ENCODE results near the gene NOP10.

Gene NOP10

DNA sequence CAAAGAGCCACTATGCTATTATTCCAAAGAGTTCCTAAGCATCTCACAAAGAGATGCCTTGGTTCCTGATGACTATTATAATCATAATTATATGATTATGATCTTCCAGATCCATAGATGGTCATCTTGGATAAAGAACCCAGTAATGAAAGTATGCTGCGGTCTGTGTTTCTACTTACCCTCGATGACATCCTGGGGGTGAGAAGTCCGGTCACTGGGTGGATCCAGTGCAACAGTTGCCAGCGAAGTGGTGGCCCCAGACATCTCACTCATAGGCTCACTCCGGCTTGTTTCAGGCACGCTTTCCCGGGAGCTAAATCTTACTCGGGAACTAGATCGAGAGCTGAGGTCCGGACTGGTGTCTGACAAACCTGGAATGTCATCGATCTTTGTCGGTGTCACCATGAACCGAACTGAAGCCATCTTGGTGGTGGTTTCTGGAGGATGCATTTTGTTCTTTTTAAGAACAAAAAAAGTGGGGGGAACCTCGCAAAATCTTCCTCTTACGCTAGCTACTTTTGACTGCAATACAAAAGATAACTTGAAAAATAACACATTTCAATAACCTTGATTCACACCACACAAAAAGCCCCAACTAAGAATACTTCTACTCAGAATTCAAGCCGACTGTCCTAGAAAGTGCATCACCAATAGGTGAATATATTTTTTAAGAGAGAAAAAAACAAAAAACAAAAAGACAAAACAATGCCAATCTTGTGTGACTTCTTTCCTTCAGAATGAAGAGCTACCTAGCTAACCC is 6.5 kb downstream of the NOP10 start:
- 89% methylated on average over 15 of the region's 16 CpGs for WGBS

DNA sequence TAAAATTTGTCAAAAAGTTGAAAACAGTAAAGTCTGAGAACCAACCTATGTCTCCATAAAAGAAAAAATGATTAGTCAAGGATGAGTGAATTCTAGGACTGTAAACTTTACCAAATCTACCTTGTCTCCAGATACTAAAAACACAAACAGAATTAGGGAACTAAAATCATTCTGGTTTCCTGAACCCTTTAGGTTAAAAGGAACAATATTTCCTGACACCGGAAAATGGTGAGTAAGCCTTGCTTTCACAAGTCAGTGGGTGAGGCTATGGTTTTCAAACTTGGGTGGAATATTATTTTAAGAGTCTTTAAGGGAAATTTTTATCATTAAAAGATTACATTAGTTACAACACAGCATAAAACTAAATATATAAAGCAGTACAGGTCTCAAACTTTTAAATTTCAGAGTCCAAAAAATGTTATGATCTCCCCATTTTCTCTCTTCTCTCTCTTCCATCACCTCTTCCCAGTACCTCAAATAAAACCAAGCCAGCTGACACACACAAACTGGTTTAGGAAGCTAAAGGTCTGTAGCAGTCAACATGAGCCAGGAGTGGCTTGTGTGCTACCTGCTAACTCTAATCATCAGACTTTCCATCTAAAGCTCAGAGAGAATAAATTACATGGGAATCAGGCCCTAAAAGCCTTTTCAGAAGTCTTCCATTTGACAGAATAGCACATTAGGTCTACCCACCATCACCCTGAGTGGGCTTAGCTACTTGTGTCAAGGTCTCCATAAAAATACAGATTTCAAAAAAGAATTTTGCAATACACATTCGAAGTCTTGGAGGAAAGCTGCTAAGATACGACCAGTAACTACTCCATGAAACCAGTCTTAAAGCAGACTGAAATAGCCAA is 7.5 kb downstream of the NOP10 start:
- H3K18ac ChIP-seq (ENCODE audit: low read depth in 1 of 2, low read length in 2 of 2): no peak overlapping the region
- peaks cover 18% of the 10 kb centered on the region for H3K79me1 ChIP-seq (replicated peaks; ENCODE audit: low read length, poor library complexity, severe bottlenecking)
- no peak overlapping the region for H4K91ac ChIP-seq (ENCODE audit: low read length)
- H3K27ac ChIP-seq (ENCODE audit: low read length, poor library complexity, severe bottlenecking): no peak overlapping the region
- no peak overlapping the region for H3K14ac ChIP-seq (ENCODE audit: low read length in 2 of 2)
- H3K9me3 ChIP-seq (ENCODE audit: control insufficient read depth, low read length): no peaks in the 10 kb centered on the region
- H3K36me3 ChIP-seq (ENCODE audit: control insufficient read depth in 1 of 2, insufficient read depth in 2 of 2, low read depth in 1 of 2, low read length in 2 of 2): peaks cover 3 to 18% of the 10 kb centered on the region in 2 experiments
- H3K4me2 ChIP-seq (ENCODE audit: low read length, poor library complexity, severe bottlenecking): no peak overlapping the region
- no peak overlapping the region for H4K8ac ChIP-seq (ENCODE audit: low read length)
- H3K4me1 ChIP-seq (ENCODE audit: control insufficient read depth, insufficient read depth, low read depth, low read length): peaks cover 10% of the 10 kb centered on the region
- no peak for DNase-seq
- no peak overlapping the region for H2BK120ac ChIP-seq (ENCODE audit: low read depth, low read length)
- H3K23ac ChIP-seq (ENCODE audit: low read length in 2 of 2): no peak overlapping the region
- H2BK15ac ChIP-seq (ENCODE audit: low read depth, poor library complexity, severe bottlenecking): no peak overlapping the region
- H2AFZ ChIP-seq (ENCODE audit: low read depth, low read length): no peak overlapping the region
- H3K9ac ChIP-seq (ENCODE audit: low read length): peak overlapping the region; percentile 74
- H2BK12ac ChIP-seq (ENCODE audit: low read length in 2 of 2): no peak overlapping the region
- H2AK5ac ChIP-seq (ENCODE audit: low read length, severe bottlenecking): no peak overlapping the region
- no peaks in the 10 kb centered on the region for H3K27me3 ChIP-seq (ENCODE audit: control insufficient read depth in 1 of 2, insufficient read depth in 1 of 2, low read length in 2 of 2)
- peak overlapping the region in 1 of 2 experiments; percentile 94 for H3K4me3 ChIP-seq (ENCODE audit: insufficient read depth in 1 of 2, low read depth in 1 of 2, low read length in 2 of 2)
- 93% methylated on average over 3 of the region's 3 CpGs for WGBS
- H2BK5ac ChIP-seq (ENCODE audit: low read depth, low read length, poor library complexity, severe bottlenecking): no peak overlapping the region
- no peak overlapping the region for H3K4ac ChIP-seq (ENCODE audit: low read depth in 1 of 2, low read length in 2 of 2)

More for the DNA sequence above, 6.5 kb downstream of the NOP10 start:
- peaks cover 20% of the 10 kb centered on the region for H3K79me1 ChIP-seq (replicated peaks; ENCODE audit: low read length, poor library complexity, severe bottlenecking)
- no peak overlapping the region for H3K14ac ChIP-seq (ENCODE audit: low read length in 2 of 2)
- H3K23ac ChIP-seq (ENCODE audit: low read length in 2 of 2): no peak overlapping the region
- H2AFZ ChIP-seq (ENCODE audit: low read depth, low read length): peak overlapping the region; percentile 84
- peak overlapping the region; percentile 87 for H3K9ac ChIP-seq (ENCODE audit: low read length)
- H2BK120ac ChIP-seq (ENCODE audit: low read depth, low read length): no peak overlapping the region
- H3K4me2 ChIP-seq (ENCODE audit: low read length, poor library complexity, severe bottlenecking): peak overlapping the region; percentile 97
- H2AK5ac ChIP-seq (ENCODE audit: low read length, severe bottlenecking): no peak overlapping the region
- no peak overlapping the region for H2BK12ac ChIP-seq (ENCODE audit: low read length in 2 of 2)
- no peaks in the 10 kb centered on the region for H3K27me3 ChIP-seq (ENCODE audit: control insufficient read depth in 1 of 2, insufficient read depth in 1 of 2, low read length in 2 of 2)
- no peak overlapping the region for H2BK5ac ChIP-seq (ENCODE audit: low read depth, low read length, poor library complexity, severe bottlenecking)
- no peak overlapping the region for H3K4ac ChIP-seq (ENCODE audit: low read depth in 1 of 2, low read length in 2 of 2)
- H4K91ac ChIP-seq (ENCODE audit: low read length): no peak overlapping the region
- peaks cover 7 to 27% of the 10 kb centered on the region in 2 experiments for H3K36me3 ChIP-seq (ENCODE audit: control insufficient read depth in 1 of 2, insufficient read depth in 2 of 2, low read depth in 1 of 2, low read length in 2 of 2)
- no peak for DNase-seq
- no peak overlapping the region for H2BK15ac ChIP-seq (ENCODE audit: low read depth, poor library complexity, severe bottlenecking)
- no peaks in the 10 kb centered on the region for H3K9me3 ChIP-seq (ENCODE audit: control insufficient read depth, low read length)
- peaks cover 10% of the 10 kb centered on the region for H3K4me1 ChIP-seq (ENCODE audit: control insufficient read depth, insufficient read depth, low read depth, low read length)
- peak overlapping the region in 1 of 2 experiments; percentile 94 for H3K4me3 ChIP-seq (ENCODE audit: insufficient read depth in 1 of 2, low read depth in 1 of 2, low read length in 2 of 2)
- H4K8ac ChIP-seq (ENCODE audit: low read length): no peak overlapping the region
- no peak overlapping the region for H3K18ac ChIP-seq (ENCODE audit: low read depth in 1 of 2, low read length in 2 of 2)
- H3K27ac ChIP-seq (ENCODE audit: low read length, poor library complexity, severe bottlenecking): no peak overlapping the region

DNA sequence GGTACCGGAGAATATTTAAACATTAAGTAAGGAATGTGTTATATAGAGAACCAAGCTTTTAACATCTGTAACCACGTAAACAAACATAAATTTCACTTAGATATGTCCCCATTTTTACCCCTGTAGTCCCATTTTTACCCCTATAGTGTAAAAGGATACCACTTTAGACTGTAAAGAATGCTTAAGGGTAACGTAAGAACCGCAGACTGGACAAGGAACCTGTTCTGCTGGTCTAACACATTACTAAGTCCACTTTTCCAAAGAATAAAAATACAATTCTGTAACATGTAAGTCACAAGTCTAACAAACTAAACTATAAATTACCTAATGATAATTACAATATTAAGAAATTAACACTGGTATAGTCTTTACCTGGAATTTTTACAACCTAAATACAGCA is 8.3 kb downstream of the NOP10 start:
- Histone ChIP-seq H3K36me3 (ENCODE audit: control insufficient read depth in 1 of 2, insufficient read depth in 2 of 2, low read depth in 1 of 2, low read length in 2 of 2) (peaks cover 0 to 12% of the 10 kb centered on the region in 2 experiments), H2BK12ac (ENCODE audit: low read length in 2 of 2) (no peak overlapping the region), H4K91ac (ENCODE audit: low read length) (no peak overlapping the region), H3K9me3 (ENCODE audit: control insufficient read depth, low read length) (no peaks in the 10 kb centered on the region), H2AK5ac (ENCODE audit: low read length, severe bottlenecking) (no peak overlapping the region), H4K8ac (ENCODE audit: low read length) (no peak overlapping the region), H3K4ac (ENCODE audit: low read depth in 1 of 2, low read length in 2 of 2) (no peak overlapping the region), H3K4me1 (ENCODE audit: control insufficient read depth, insufficient read depth, low read depth, low read length) (peaks cover 10% of the 10 kb centered on the region), H3K9ac (ENCODE audit: low read length) (peak overlapping the region; percentile 74), H3K14ac (ENCODE audit: low read length in 2 of 2) (no peak overlapping the region), H3K18ac (ENCODE audit: low read depth in 1 of 2, low read length in 2 of 2) (no peak overlapping the region), H3K79me1 (replicated peaks; ENCODE audit: low read length, poor library complexity, severe bottlenecking) (peaks cover 20% of the 10 kb centered on the region), H3K4me3 (ENCODE audit: insufficient read depth in 1 of 2, low read depth in 1 of 2, low read length in 2 of 2) (peak overlapping the region in 1 of 2 experiments; percentile 94), H3K27ac (ENCODE audit: low read length, poor library complexity, severe bottlenecking) (no peak overlapping the region), H2BK15ac (ENCODE audit: low read depth, poor library complexity, severe bottlenecking) (no peak overlapping the region), H2BK5ac (ENCODE audit: low read depth, low read length, poor library complexity, severe bottlenecking) (no peak overlapping the region), H3K23ac (ENCODE audit: low read length in 2 of 2) (no peak overlapping the region), H2BK120ac (ENCODE audit: low read depth, low read length) (no peak overlapping the region), H2AFZ (ENCODE audit: low read depth, low read length) (no peak overlapping the region), H3K27me3 (ENCODE audit: control insufficient read depth in 1 of 2, insufficient read depth in 1 of 2, low read length in 2 of 2) (no peaks in the 10 kb centered on the region), H3K4me2 (ENCODE audit: low read length, poor library complexity, severe bottlenecking) (no peak overlapping the region)
- no peak for DNase-seq
- 84% methylated on average over 3 of the region's 4 CpGs for WGBS

DNA sequence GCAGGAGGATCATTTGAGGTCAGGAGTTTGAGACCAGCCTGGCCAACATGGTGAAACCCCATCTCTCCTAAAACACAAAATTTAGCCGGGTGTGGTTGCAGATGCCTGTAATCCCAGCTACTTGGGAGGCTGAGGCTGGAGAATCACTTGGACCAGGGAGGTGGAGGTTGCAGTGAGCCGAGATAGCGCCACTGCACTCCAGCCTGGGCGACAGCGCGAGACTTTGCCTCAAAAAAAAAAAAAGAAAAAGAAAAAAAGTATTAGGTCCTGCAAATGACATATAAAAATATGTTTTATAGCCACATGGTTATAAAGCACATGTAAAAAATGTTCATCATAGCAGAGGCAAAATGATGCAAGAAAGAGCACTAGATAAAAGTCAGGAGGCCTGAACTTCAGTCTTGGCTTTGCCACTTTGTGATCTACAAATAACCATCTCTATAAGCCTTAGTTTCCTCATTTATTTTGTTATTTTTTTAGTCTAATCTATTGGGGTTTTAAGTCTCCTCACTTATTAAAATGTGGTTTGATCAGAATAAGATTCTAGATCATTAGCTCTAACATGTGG is 10.3 kb downstream of the NOP10 start:
- H3K79me1 ChIP-seq (replicated peaks; ENCODE audit: low read length, poor library complexity, severe bottlenecking): peaks cover 19% of the 10 kb centered on the region
- WGBS: 50% methylated on average over 1 of the region's 6 CpGs
- H3K4me1 ChIP-seq (ENCODE audit: control insufficient read depth, insufficient read depth, low read depth, low read length): peaks cover 10% of the 10 kb centered on the region
- no peaks in the 10 kb centered on the region for H3K9me3 ChIP-seq (ENCODE audit: control insufficient read depth, low read length)
- H3K27ac ChIP-seq (ENCODE audit: low read length, poor library complexity, severe bottlenecking): no peak overlapping the region
- no peak overlapping the region for H2AFZ ChIP-seq (ENCODE audit: low read depth, low read length)
- H3K4me3 ChIP-seq (ENCODE audit: insufficient read depth in 1 of 2, low read depth in 1 of 2, low read length in 2 of 2): no peak overlapping the region
- H3K14ac ChIP-seq (ENCODE audit: low read length in 2 of 2): no peak overlapping the region
- no peaks in the 10 kb centered on the region for H3K36me3 ChIP-seq (ENCODE audit: control insufficient read depth in 1 of 2, insufficient read depth in 2 of 2, low read depth in 1 of 2, low read length in 2 of 2)
- H4K91ac ChIP-seq (ENCODE audit: low read length): no peak overlapping the region
- H2AK5ac ChIP-seq (ENCODE audit: low read length, severe bottlenecking): no peak overlapping the region
- no peak overlapping the region for H3K4ac ChIP-seq (ENCODE audit: low read depth in 1 of 2, low read length in 2 of 2)
- H3K23ac ChIP-seq (ENCODE audit: low read length in 2 of 2): no peak overlapping the region
- H3K4me2 ChIP-seq (ENCODE audit: low read length, poor library complexity, severe bottlenecking): no peak overlapping the region
- H3K18ac ChIP-seq (ENCODE audit: low read depth in 1 of 2, low read length in 2 of 2): no peak overlapping the region
- no peak overlapping the region for H2BK15ac ChIP-seq (ENCODE audit: low read depth, poor library complexity, severe bottlenecking)
- H3K9ac ChIP-seq (ENCODE audit: low read length): no peak overlapping the region
- H2BK5ac ChIP-seq (ENCODE audit: low read depth, low read length, poor library complexity, severe bottlenecking): no peak overlapping the region
- no peak overlapping the region for H2BK120ac ChIP-seq (ENCODE audit: low read depth, low read length)
- no peak overlapping the region for H4K8ac ChIP-seq (ENCODE audit: low read length)
- DNase-seq: no peak
- no peak overlapping the region for H2BK12ac ChIP-seq (ENCODE audit: low read length in 2 of 2)
- no peaks in the 10 kb centered on the region for H3K27me3 ChIP-seq (ENCODE audit: control insufficient read depth in 1 of 2, insufficient read depth in 1 of 2, low read length in 2 of 2)
